HG03159 (cell line): ENCODE data around the gene GSPT1.

Experiments
- ATAC-seq: cut with Tn5 transposase; IDR thresholded peaks from one replicate; pipeline ENCODE4 v1.9.1; 2021; ENCODE audit warnings: mild to moderate bottlenecking, moderate library complexity; ENCODE audit not compliant: unreplicated experiment

Gene GSPT1

GRCh38 chr16:11913425-11914079, 2.2 kb downstream of the GSPT1 start:
- ATAC-seq = no peak

GRCh38 chr16:11909653-11910545, 5.9 kb downstream of the GSPT1 start:
- ATAC-seq = no peak

GRCh38 chr16:11907160-11907970, 8.4 kb downstream of the GSPT1 start:
- ATAC-seq = no peak

- no peak for ATAC-seq
Observed at GRCh38 chr16:11903906-11904305, 11.8 kb downstream of the GSPT1 start.

GRCh38 chr16:11901091-11901490, 14.7 kb downstream of the GSPT1 start:
- no peak for ATAC-seq

- no peak for ATAC-seq
Observed at GRCh38 chr16:11896486-11897176, 19.1 kb downstream of the GSPT1 start.

GRCh38 chr16:11893571-11893970, 22.2 kb downstream of the GSPT1 start:
- ATAC-seq = no peak

- ATAC-seq = no peak
Observed at GRCh38 chr16:11892761-11893160, 23.0 kb downstream of the GSPT1 start.

- ATAC-seq = no peak
Observed at GRCh38 chr16:11890231-11890965, 25.4 kb downstream of the GSPT1 start.

GRCh38 chr16:11886881-11887280, 28.9 kb downstream of the GSPT1 start:
- no peak for ATAC-seq

GRCh38 chr16:11884035-11884434, 31.7 kb downstream of the GSPT1 start:
- ATAC-seq = no peak

- no peak for ATAC-seq
Observed at GRCh38 chr16:11880007-11880406, 35.7 kb downstream of the GSPT1 start.

GRCh38 chr16:11877374-11877773, 38.4 kb downstream of the GSPT1 start:
- ATAC-seq = no peak

GRCh38 chr16:11876306-11876705, 39.5 kb downstream of the GSPT1 start:
- ATAC-seq = no peak

GRCh38 chr16:11875721-11876120, 40.0 kb downstream of the GSPT1 start:
- no peak for ATAC-seq

- no peak for ATAC-seq
Observed at GRCh38 chr16:11871193-11871592, 44.6 kb downstream of the GSPT1 start.

- no peak for ATAC-seq
Observed at GRCh38 chr16:11870399-11870798, 45.4 kb downstream of the GSPT1 start.

- no peak for ATAC-seq
Observed at GRCh38 chr16:11869353-11870228, 46.2 kb downstream of the GSPT1 start.

- ATAC-seq = no peak
Observed at GRCh38 chr16:11868412-11868980, 47.3 kb downstream of the GSPT1 start.
